Skeletal muscle satellite cell (primary cell): ENCODE results near the gene KLHDC4.

ENCODE experiments used
- H3K27me3 ChIP-seq: 2 replicates; pipeline ENCODE4 v1.7.0; 2013; ENCODE audit warnings: low read length; ENCODE audit not compliant: control insufficient read depth, insufficient read depth
- H3K36me3 ChIP-seq: 2 replicates; pipeline ENCODE4 v1.7.0; 2013; ENCODE audit warnings: mild to moderate bottlenecking, control low read depth, low read length; ENCODE audit not compliant: insufficient read depth
- H3K4me1 ChIP-seq: 2 replicates; pipeline ENCODE4 v1.7.0; 2013; ENCODE audit warnings: low read length; ENCODE audit not compliant: control insufficient read depth, insufficient read depth
- H3K4me2 ChIP-seq: 2 replicates; pipeline ENCODE4 v1.7.0; 2013; ENCODE audit warnings: mild to moderate bottlenecking, low read length
- H3K4me3 ChIP-seq: 2 replicates; pipeline ENCODE4 v1.7.0; 2013; ENCODE audit warnings: low read length
- H3K9ac ChIP-seq: 2 replicates; pipeline ENCODE4 v1.7.0; 2013; ENCODE audit warnings: mild to moderate bottlenecking, low read depth, low read length, moderate library complexity
- H3K9me3 ChIP-seq: replicated peaks from 2 replicates; pipeline ENCODE4 v1.7.0; 2013; ENCODE audit warnings: mild to moderate bottlenecking, control low read depth, low read length

The KLHDC4 gene

DNA sequence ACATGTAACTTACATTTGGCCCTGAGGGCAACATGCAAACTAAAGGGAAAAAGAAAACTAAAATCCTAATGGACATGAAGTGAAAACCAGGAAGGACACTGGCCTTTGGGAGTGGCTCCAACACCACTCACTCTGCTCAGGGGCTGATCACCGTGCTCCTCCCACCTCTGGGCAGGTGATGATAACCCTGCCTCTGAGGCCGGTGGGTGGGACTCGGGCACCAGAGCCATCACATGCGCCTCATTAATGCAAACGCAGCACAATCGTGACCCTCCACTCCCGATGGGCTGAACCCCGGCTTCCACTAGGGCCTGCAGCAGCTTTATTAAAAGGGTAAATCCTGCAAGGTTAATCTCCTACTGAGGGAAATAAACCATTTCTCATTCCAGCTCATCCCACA, 4.7 kb downstream of the KLHDC4 start:
- Histone ChIP-seq H3K4me1 (peaks cover 10% of the 10 kb centered on the region), H3K4me2 (no peak overlapping the region), H3K27me3 (no peaks in the 10 kb centered on the region), H3K9me3 (no peaks in the 10 kb centered on the region), H3K9ac (no peak overlapping the region), H3K36me3 (peaks cover 28% of the 10 kb centered on the region), H3K4me3 (no peak overlapping the region)

DNA sequence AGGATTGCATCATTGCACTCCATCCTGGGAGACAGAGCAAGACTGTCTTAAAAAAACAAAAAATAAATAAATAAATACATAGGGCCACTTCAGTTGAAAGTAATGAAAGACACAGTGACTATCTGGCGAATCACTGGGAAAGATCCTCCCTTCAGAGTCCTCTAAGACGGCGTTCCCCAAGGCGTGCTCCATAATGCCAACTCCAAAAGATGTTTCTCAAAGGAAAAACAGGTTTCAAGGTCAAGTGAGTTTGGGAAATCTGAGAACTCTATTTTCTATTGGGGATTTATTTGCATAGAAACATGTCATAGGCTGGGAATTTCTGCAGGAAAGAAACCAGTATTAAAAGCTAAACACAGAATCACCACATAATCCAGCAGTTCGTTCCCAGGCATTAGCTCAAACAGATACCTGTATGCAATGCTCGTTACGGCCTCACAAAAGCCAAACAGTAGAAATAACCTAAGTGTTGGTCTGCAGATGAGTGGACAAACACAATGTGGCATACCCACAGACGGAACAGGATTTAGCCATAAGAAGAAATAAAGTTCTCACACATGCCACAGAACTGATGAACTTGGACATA, 7.9 kb downstream of the KLHDC4 start:
- Histone ChIP-seq H3K9me3 (no peaks in the 10 kb centered on the region), H3K4me1 (peaks cover 4% of the 10 kb centered on the region), H3K4me3 (no peak overlapping the region), H3K4me2 (no peak overlapping the region), H3K27me3 (no peaks in the 10 kb centered on the region), H3K36me3 (peaks cover 43% of the 10 kb centered on the region), H3K9ac (no peak overlapping the region)

DNA sequence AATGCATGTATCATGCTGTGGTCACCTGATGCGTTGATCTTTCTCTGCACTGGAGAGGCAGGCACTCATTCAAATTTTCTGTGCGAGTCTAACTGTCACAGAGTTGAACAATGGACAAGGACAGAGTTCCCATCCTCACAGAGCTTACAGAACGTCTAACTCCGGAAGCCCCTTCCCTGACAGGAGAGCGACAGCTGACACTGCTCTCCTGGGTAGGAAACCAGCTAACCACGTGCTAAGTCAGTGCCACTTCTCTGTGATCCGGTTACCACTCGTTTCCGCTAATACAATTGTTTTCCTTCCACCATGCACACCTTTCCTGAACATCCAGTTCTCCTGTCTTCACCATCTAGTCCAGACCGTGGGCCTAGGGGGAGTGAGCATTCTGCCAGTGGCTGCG, 11.3 kb downstream of the KLHDC4 start:
- Histone ChIP-seq H3K27me3 (no peaks in the 10 kb centered on the region), H3K4me1 (peaks cover 4% of the 10 kb centered on the region), H3K4me3 (no peak overlapping the region), H3K4me2 (no peak overlapping the region), H3K9me3 (no peaks in the 10 kb centered on the region), H3K36me3 (peaks cover 46% of the 10 kb centered on the region), H3K9ac (no peak overlapping the region)

GRCh38 chr16:87747626-87748414, 18.0 kb downstream of the KLHDC4 start:
- H3K9me3 ChIP-seq, result no peaks in the 10 kb centered on the region
- peaks cover 36% of the 10 kb centered on the region for H3K36me3 ChIP-seq
- no peak overlapping the region for H3K4me3 ChIP-seq
- H3K27me3 ChIP-seq, result no peaks in the 10 kb centered on the region
- no peak overlapping the region for H3K4me2 ChIP-seq
- H3K9ac ChIP-seq, result no peak overlapping the region
- no peaks in the 10 kb centered on the region for H3K4me1 ChIP-seq

GRCh38 chr16:87746178-87746577, 19.6 kb downstream of the KLHDC4 start:
- Histone ChIP-seq H3K4me3 (no peak overlapping the region), H3K36me3 (peaks cover 46% of the 10 kb centered on the region), H3K9me3 (no peaks in the 10 kb centered on the region), H3K4me1 (no peaks in the 10 kb centered on the region), H3K27me3 (no peaks in the 10 kb centered on the region), H3K9ac (no peak overlapping the region), H3K4me2 (no peak overlapping the region)

DNA sequence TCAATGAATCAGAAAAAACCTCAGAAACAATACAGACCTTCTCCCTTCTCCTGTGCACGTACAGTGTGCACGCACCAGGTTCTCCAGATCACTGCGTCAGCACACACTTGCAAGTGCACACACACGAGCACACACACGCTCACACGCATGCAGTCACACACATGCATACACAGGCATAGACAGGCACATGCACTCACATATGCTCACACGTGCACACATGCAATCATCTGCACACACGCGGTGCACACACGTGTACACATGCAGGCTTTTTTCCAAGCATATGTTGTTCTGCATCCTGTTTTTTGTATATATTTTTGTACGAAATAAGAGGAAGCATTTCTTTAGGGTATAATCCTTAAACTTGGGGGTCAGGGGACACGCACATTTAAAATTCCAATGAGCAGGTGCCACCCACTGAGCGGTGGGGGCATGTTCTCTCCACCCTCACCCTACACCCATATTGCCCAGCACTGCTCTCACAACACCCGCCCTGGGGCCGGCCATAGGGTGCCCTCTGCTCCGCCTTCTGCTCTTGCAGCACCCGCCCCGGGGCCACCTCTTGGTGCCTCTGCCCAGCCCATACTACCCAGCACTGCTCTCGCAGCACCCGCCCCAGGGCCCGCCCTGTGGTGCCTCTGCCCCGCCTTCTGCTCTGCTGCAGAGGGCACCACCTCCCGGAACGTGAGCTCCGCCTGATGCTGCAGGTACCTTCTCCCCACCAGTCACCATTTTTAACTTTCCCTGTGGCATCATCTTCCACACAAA, 20.9 kb downstream of the KLHDC4 start:
- no peaks in the 10 kb centered on the region for H3K9me3 ChIP-seq
- H3K27me3 ChIP-seq, result no peaks in the 10 kb centered on the region
- peaks cover 46% of the 10 kb centered on the region for H3K36me3 ChIP-seq
- no peak overlapping the region for H3K4me3 ChIP-seq
- H3K4me1 ChIP-seq, result no peaks in the 10 kb centered on the region
- no peak overlapping the region for H3K9ac ChIP-seq
- no peak overlapping the region for H3K4me2 ChIP-seq

- Histone ChIP-seq H3K9ac (no peak overlapping the region), H3K4me3 (no peak overlapping the region), H3K36me3 (peaks cover 34% of the 10 kb centered on the region), H3K9me3 (no peaks in the 10 kb centered on the region), H3K4me1 (no peaks in the 10 kb centered on the region), H3K27me3 (no peaks in the 10 kb centered on the region), H3K4me2 (no peak overlapping the region)
Observed at GRCh38 chr16:87742781-87743490, 22.9 kb downstream of the KLHDC4 start.

GRCh38 chr16:87741700-87742415, 23.9 kb downstream of the KLHDC4 start:
- no peaks in the 10 kb centered on the region for H3K27me3 ChIP-seq
- no peaks in the 10 kb centered on the region for H3K4me1 ChIP-seq
- no peaks in the 10 kb centered on the region for H3K9me3 ChIP-seq
- no peak overlapping the region for H3K4me2 ChIP-seq
- H3K36me3 ChIP-seq, result peaks cover 24% of the 10 kb centered on the region
- no peak overlapping the region for H3K9ac ChIP-seq
- no peak overlapping the region for H3K4me3 ChIP-seq

GRCh38 chr16:87740909-87741424, 24.8 kb downstream of the KLHDC4 start:
- peaks cover 19% of the 10 kb centered on the region for H3K36me3 ChIP-seq
- H3K4me3 ChIP-seq, result no peak overlapping the region
- H3K9ac ChIP-seq, result no peak overlapping the region
- no peaks in the 10 kb centered on the region for H3K27me3 ChIP-seq
- no peaks in the 10 kb centered on the region for H3K9me3 ChIP-seq
- no peak overlapping the region for H3K4me2 ChIP-seq
- no peaks in the 10 kb centered on the region for H3K4me1 ChIP-seq

GRCh38 chr16:87740441-87740840, 25.3 kb downstream of the KLHDC4 start:
- Histone ChIP-seq H3K36me3 (peaks cover 19% of the 10 kb centered on the region), H3K9ac (no peak overlapping the region), H3K27me3 (no peaks in the 10 kb centered on the region), H3K4me2 (no peak overlapping the region), H3K9me3 (no peaks in the 10 kb centered on the region), H3K4me3 (no peak overlapping the region), H3K4me1 (no peaks in the 10 kb centered on the region)
